Activated CD4-positive, alpha-beta T cell treated with anti-CD3 and anti-CD28 coated beads, Interleukin-2, amount 10 ng/mL, durations not matched to agents 7 days and 5 days (primary cell): ENCODE measurements around the gene RAF1. TPM values are rescaled to one million over a fixed set of nuclear protein-coding genes. Genes with fewer than 3 reads are reported as not detected.

ENCODE experiments used
- CTCF ChIA-PET: fragments of 350-600 bp; sonication (Branson Sonifier 250); formaldehyde crosslinking; loops from one replicate; lab custom pipeline; 2021; ENCODE audit warnings: antibody characterized with exemption; lab: Charles Lee
- POLR2A ChIA-PET: fragments of 350-600 bp; sonication (Branson Sonifier 250); formaldehyde crosslinking; loops from one replicate; lab custom pipeline; 2021; ENCODE audit warnings: antibody characterized with exemption; lab: Charles Lee
- DNase-seq: peaks from one replicate; pipeline ENCODE4 v3.0.0-alpha.2; 2020
- H3K27ac Mint-ChIP-seq: one replicate; pipeline ENCODE4 v1.8.0; 2021; ENCODE audit warnings: mild to moderate bottlenecking, moderate library complexity, mixed read lengths
- H3K27me3 Mint-ChIP-seq: one replicate; pipeline ENCODE4 v1.8.0; 2021; ENCODE audit warnings: mixed read lengths
- H3K36me3 Mint-ChIP-seq: one replicate; pipeline ENCODE4 v1.8.0; 2021; ENCODE audit warnings: low read depth, mixed read lengths
- H3K4me1 Mint-ChIP-seq: one replicate; pipeline ENCODE4 v1.8.0; 2021; ENCODE audit warnings: mixed read lengths
- H3K4me3 Mint-ChIP-seq: one replicate; pipeline ENCODE4 v1.8.0; 2021; ENCODE audit warnings: mild to moderate bottlenecking, moderate library complexity, mixed read lengths
- H3K9me3 Mint-ChIP-seq: one replicate; pipeline ENCODE4 v1.8.0; 2021; ENCODE audit warnings: mixed read lengths
- total RNA-seq, 2 experiments: library from RNA; stranded (reverse); gene quantifications; one replicate each; pipeline ENCODE4 v1.2.3, GENCODE V29; 2021

RAF1 gene
- total RNA-seq, 2 experiments from 2014 or later: 90.1 to 90.9 TPM

- H3K27me3 Mint-ChIP-seq: no peaks in the 10 kb centered on the region
- no peak overlapping the region for H3K4me3 Mint-ChIP-seq
- no peaks in the 10 kb centered on the region for H3K4me1 Mint-ChIP-seq
- peaks cover 50% of the 10 kb centered on the region for H3K36me3 Mint-ChIP-seq
- ChIA-PET POLR2A (no interaction called here), CTCF (interaction anchor here (0.8 to 1.5 kb wide), 2 partner anchors 12 to 17 kb away, joined by 3 to 5 read pairs; no protein-coding TSS in a partner anchor)
- no peak overlapping the region for H3K27ac Mint-ChIP-seq
- no peaks in the 10 kb centered on the region for H3K9me3 Mint-ChIP-seq
- no peak for DNase-seq
These were observed 62.8 kb downstream of the RAF1 start for GRCh38 chr3:12601072-12601471.

GRCh38 chr3:12598890-12599289 lies 65.0 kb downstream of the RAF1 start:
- Mint-ChIP-seq H3K9me3 (no peaks in the 10 kb centered on the region), H3K4me3 (no peak overlapping the region), H3K27me3 (no peaks in the 10 kb centered on the region), H3K36me3 (peaks cover 41% of the 10 kb centered on the region), H3K27ac (no peak overlapping the region), H3K4me1 (no peaks in the 10 kb centered on the region)
- DNase-seq: no peak
- CTCF ChIA-PET: no interaction called here
- POLR2A ChIA-PET: no interaction called here

- Mint-ChIP-seq H3K4me1 (peaks cover 2% of the 10 kb centered on the region), H3K27me3 (no peaks in the 10 kb centered on the region), H3K9me3 (no peaks in the 10 kb centered on the region), H3K36me3 (peaks cover 47% of the 10 kb centered on the region), H3K27ac (no peak overlapping the region), H3K4me3 (no peak overlapping the region)
- DNase-seq: no peak
- CTCF ChIA-PET: interaction anchor here (0.6 kb wide), 1 partner anchor 35 kb away, joined by 3 read pairs; no protein-coding TSS in a partner anchor
- POLR2A ChIA-PET: no interaction called here
These were observed 70.4 kb downstream of the RAF1 start for GRCh38 chr3:12593473-12593872.

GRCh38 chr3:12591997-12592715 lies 71.8 kb downstream of the RAF1 start:
- Mint-ChIP-seq H3K9me3 (no peaks in the 10 kb centered on the region), H3K27me3 (no peaks in the 10 kb centered on the region), H3K4me3 (no peak overlapping the region), H3K27ac (no peak overlapping the region), H3K36me3 (peaks cover 49% of the 10 kb centered on the region), H3K4me1 (peaks cover 2% of the 10 kb centered on the region)
- CTCF ChIA-PET: interaction anchor here (0.7 kb wide), 1 partner anchor 11 kb away, joined by 3 read pairs; no protein-coding TSS in a partner anchor
- DNase-seq: no peak
- POLR2A ChIA-PET: no interaction called here

GRCh38 chr3:12591456-12591855 lies 72.5 kb downstream of the RAF1 start:
- Mint-ChIP-seq H3K27ac (no peak overlapping the region), H3K4me1 (peaks cover 2% of the 10 kb centered on the region), H3K36me3 (peaks cover 48% of the 10 kb centered on the region), H3K4me3 (no peak overlapping the region), H3K9me3 (no peaks in the 10 kb centered on the region), H3K27me3 (no peaks in the 10 kb centered on the region)
- DNase-seq: no peak
- ChIA-PET CTCF (no interaction called here), POLR2A (no interaction called here)

GRCh38 chr3:12590096-12590495 lies 73.8 kb downstream of the RAF1 start:
- Mint-ChIP-seq H3K9me3 (no peaks in the 10 kb centered on the region), H3K36me3 (peaks cover 48% of the 10 kb centered on the region), H3K4me3 (no peak overlapping the region), H3K27me3 (no peaks in the 10 kb centered on the region), H3K4me1 (peaks cover 2% of the 10 kb centered on the region), H3K27ac (no peak overlapping the region)
- POLR2A ChIA-PET: no interaction called here
- DNase-seq: no peak
- CTCF ChIA-PET: no interaction called here

GRCh38 chr3:12588039-12589009 lies 75.6 kb downstream of the RAF1 start:
- POLR2A ChIA-PET: no interaction called here
- Mint-ChIP-seq H3K9me3 (no peaks in the 10 kb centered on the region), H3K4me1 (peaks cover under 1% of the 10 kb centered on the region), H3K27me3 (no peaks in the 10 kb centered on the region), H3K27ac (no peak overlapping the region), H3K36me3 (peaks cover 56% of the 10 kb centered on the region), H3K4me3 (no peak overlapping the region)
- CTCF ChIA-PET: interaction anchor here (0.6 to 1.2 kb wide), 3 partner anchors 10 to 13 kb away, joined by 3 to 6 read pairs (median 3); no protein-coding TSS in a partner anchor
- no peak for DNase-seq

- CTCF ChIA-PET: no interaction called here
- H3K4me1 Mint-ChIP-seq: no peaks in the 10 kb centered on the region
- H3K27ac Mint-ChIP-seq: no peak overlapping the region
- POLR2A ChIA-PET: no interaction called here
- H3K27me3 Mint-ChIP-seq: no peaks in the 10 kb centered on the region
- no peak overlapping the region for H3K4me3 Mint-ChIP-seq
- H3K9me3 Mint-ChIP-seq: no peaks in the 10 kb centered on the region
- no peak for DNase-seq
- peaks cover 55% of the 10 kb centered on the region for H3K36me3 Mint-ChIP-seq
These were observed 77.5 kb downstream of the RAF1 start for GRCh38 chr3:12586403-12586802.

- H3K4me3 Mint-ChIP-seq: no peak overlapping the region
- POLR2A ChIA-PET: no interaction called here
- CTCF ChIA-PET: no interaction called here
- no peaks in the 10 kb centered on the region for H3K4me1 Mint-ChIP-seq
- H3K9me3 Mint-ChIP-seq: no peaks in the 10 kb centered on the region
- no peaks in the 10 kb centered on the region for H3K27me3 Mint-ChIP-seq
- peaks cover 54% of the 10 kb centered on the region for H3K36me3 Mint-ChIP-seq
- DNase-seq: no peak
- H3K27ac Mint-ChIP-seq: no peak overlapping the region
These were observed 77.9 kb downstream of the RAF1 start for GRCh38 chr3:12585970-12586369.

GRCh38 chr3:12585181-12585580 lies 78.7 kb downstream of the RAF1 start:
- no peak for DNase-seq
- ChIA-PET CTCF (interaction anchor here (0.6 to 1.4 kb wide), 2 partner anchors 12 to 39 kb away, joined by 3 read pairs; no protein-coding TSS in a partner anchor), POLR2A (no interaction called here)
- no peaks in the 10 kb centered on the region for H3K27me3 Mint-ChIP-seq
- H3K27ac Mint-ChIP-seq: no peak overlapping the region
- H3K36me3 Mint-ChIP-seq: peaks cover 50% of the 10 kb centered on the region
- no peaks in the 10 kb centered on the region for H3K9me3 Mint-ChIP-seq
- H3K4me1 Mint-ChIP-seq: no peaks in the 10 kb centered on the region
- no peak overlapping the region for H3K4me3 Mint-ChIP-seq

- DNase-seq: no peak
- ChIA-PET CTCF (interaction anchor here (0.5 to 1.4 kb wide), 2 partner anchors 40 to 873 kb away, joined by 3 read pairs; no protein-coding TSS in a partner anchor), POLR2A (no interaction called here)
- Mint-ChIP-seq H3K4me1 (no peaks in the 10 kb centered on the region), H3K9me3 (no peaks in the 10 kb centered on the region), H3K36me3 (peaks cover 51% of the 10 kb centered on the region), H3K27me3 (no peaks in the 10 kb centered on the region), H3K4me3 (no peak overlapping the region), H3K27ac (no peak overlapping the region)
These were observed 79.8 kb downstream of the RAF1 start for GRCh38 chr3:12584083-12584482.

GRCh38 chr3:12583280-12583679 lies 80.6 kb downstream of the RAF1 start:
- H3K27ac Mint-ChIP-seq: no peak overlapping the region
- POLR2A ChIA-PET: no interaction called here
- peaks cover 53% of the 10 kb centered on the region for H3K36me3 Mint-ChIP-seq
- no peaks in the 10 kb centered on the region for H3K4me1 Mint-ChIP-seq
- no peaks in the 10 kb centered on the region for H3K27me3 Mint-ChIP-seq
- H3K4me3 Mint-ChIP-seq: no peak overlapping the region
- no peaks in the 10 kb centered on the region for H3K9me3 Mint-ChIP-seq
- CTCF ChIA-PET: interaction anchor here (1.2 to 1.9 kb wide), 2 partner anchors 10 to 24 kb away, joined by 3 to 7 read pairs; no protein-coding TSS in a partner anchor
- DNase-seq: no peak
